Hematopoietic multipotent progenitor cell treated with erythropoietin and hydrocortisone succinate and interleukin-3 and kit ligand, for 15 days (in vitro differentiated cells): ENCODE results near the gene CCP110.
A peak's percentile ranks its signal among the peaks of the same experiment; 100 is the strongest.

Experiments used
- DNase-seq: peaks from one replicate; pipeline ENCODE4 v3.0.0-alpha.2; 2015; ENCODE audit warnings: low spot score

CCP110 gene

DNA sequence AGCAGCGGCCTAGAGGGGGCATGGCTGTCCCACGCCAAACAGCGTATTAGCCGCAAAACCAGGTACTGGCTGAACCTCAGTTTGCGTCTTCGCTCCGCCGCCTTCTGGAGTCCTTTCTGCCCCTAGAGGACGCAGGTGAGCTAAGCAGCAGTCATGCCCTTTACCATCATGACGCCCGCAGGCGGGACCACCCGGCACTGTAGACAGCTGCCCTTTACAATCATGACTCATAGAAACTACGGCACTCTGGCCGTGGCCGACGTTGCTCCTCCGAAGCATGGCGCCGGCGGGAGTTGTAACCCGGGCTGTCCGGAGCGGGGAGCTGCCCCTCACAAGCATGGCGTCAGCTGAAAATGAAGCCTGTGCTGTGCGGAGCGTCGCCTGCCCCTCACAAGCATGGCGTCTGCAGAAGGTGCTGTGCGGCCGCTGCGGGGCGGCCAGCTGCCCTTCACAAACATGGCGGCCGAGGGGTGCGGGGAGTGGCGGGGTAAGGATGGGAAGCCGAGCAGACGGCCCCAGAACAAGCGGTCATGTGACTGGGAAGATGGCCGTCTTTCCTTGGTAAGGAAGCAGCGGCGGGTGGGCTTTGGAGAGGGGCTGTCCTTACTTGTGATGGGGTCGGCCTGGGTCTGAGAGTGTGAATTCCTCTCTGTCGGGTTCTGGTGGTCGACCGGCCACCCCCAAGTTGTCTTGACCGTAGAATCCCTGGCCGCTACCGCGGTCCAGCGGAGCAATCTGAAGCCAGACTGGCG lies 31.6 kb downstream of the CCP110 start, which contains the start of gene VPS35L:
VPS35L (plus strand) TSS at position 518 of the 752 bp plus-strand sequence; CDS start at position 545, 27 bp downstream.
- DNase-seq = peak; percentile 97

DNA sequence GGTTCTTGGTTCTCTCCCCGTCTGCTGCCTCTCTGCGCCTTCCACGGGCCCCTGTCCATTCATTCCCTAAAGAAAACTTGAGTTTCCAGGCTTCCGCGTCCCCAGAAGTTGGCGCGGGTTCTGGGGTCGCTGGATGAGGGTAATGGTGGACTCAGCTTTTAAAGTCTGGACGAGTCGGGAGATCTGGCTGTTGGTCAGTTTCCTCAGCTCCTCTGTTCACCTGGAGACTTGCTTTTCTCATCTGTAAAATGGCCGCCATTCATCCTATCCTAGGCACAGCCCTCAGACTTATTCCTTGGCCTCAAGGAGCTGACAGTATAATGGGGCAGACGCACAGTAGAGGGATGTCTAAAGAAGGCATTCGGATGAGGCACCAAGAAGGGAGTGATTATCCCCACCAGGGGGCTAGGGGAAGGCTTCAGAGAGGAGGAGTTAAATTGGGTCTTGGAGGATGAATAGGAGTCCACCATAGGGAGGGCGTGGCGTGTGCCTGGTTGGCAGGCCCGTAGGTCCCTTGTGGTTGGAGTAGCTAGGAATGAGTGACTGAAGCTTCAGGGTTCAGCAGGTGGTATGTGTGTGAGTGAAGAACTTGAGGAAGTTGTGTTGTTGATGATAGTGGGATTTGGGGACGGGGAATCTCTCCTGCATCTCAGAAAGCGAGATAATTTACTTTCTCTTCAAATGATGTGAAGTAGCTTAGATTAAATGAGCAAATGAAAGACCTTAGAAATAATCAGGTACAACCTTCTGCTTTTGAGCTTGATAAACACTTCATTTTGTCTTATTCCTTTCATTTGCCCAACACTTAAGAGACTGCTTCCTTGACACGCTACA lies 32.4 kb downstream of the CCP110 start:
- peak; percentile 27 for DNase-seq

DNA sequence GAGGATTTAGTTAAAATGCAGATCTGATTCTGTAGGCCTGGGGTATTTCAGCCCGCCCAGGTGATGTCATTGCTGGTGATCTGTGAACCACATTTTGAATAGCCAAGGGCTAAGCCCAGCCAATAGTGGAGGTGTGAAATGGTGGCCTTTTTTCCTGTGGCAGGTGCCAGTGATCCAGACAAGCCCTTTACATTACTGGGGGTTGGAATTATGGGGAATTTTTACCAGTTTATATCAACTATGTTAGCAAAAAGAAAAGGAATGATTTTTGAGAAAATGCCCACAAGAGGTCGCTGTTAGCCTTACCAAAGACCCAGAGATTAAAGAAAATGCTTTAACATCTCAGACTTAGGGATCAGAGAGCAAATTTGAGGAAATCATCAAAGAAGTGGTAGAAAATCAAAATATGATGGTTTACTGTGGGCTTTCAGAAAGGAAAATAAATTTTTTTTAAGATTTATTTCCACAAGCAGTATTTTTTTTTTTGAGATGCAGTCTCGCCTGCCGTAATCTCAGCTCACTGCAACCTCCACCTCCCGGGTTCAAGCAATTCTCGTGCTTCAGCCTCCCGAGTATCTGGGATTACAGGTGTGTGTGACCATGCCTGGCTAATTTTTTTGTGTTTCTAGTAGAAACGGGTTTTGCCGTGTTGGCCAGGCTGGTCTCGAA lies 35.6 kb downstream of the CCP110 start:
- DNase-seq = peak; percentile 77

DNA sequence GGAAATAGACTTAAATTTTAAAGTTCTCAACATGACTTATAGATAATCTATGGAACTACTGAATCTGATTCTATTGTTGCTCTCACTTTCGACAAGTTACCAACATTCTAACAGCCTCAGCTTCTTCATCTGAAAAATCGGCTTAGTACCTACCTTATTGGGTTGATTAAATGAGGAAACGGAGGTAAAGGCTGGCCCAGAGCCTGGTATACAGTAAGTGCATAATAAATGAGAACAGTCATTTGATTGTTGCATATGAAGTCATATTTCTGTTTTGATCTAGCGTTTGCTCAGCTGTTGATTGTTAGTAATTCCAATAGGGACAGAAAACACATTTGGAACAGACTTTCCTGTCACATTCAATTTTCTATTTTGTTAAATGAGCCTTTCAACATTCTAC lies 36.3 kb downstream of the CCP110 start:
- no peak for DNase-seq

DNA sequence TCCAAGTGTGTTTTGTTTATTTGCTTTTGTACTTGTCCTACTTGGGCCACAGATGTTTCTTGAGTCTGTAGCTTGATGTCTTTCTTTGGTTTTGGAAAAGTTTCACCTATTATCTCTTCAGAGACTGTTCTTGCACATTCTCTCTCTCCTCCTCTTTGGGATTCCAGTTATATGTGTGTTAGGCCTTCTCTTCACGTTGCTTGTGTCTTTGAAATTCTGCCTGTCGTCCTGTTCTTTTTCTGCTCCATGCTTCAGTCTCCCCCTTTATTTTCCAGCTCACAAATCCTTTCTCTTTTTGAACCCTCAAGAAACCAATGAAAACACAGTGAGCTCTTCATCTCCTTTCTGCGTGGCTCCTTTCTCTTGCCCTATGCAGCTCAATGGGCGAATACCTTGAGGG lies 39.6 kb downstream of the CCP110 start:
- no peak for DNase-seq

DNA sequence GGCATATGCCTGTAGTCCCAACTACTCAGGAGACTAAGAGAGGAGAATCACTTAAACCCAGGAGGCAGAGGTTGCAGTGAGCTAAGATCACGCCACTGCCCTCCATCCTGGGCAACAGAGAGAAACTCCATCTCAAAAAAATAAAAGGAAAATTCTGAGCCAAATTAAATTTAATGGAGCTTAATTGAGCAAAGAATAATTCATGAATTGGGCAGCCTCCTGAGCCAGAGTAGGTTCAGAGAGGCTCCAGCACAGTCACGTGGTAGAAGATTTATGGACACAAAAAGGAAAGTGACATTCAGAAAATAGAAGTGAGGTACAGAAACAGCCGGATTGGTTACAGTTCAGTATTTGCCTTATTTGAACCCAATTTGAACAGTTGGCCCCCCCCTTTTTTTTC lies 42.6 kb downstream of the CCP110 start:
- no peak for DNase-seq

DNA sequence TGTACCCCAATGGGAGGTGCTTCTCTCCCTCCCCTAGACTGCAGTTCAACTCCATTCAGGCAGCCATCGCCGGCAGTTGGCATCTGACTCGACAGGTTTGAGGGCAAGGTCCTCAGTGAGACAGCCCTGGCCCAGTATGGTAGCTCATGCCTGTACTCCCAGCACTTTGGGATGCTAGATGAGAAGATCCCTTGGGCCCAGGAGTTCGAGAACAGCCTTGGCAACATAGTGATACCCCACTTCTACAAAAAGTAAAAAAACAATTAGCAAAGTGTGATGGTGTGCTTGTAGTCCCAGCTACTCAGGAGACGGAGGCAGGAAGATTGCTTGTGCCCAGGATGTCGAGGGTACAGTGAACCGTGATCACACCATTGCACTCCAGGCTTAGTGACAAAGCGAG lies 43.8 kb downstream of the CCP110 start:
- DNase-seq = no peak

DNA sequence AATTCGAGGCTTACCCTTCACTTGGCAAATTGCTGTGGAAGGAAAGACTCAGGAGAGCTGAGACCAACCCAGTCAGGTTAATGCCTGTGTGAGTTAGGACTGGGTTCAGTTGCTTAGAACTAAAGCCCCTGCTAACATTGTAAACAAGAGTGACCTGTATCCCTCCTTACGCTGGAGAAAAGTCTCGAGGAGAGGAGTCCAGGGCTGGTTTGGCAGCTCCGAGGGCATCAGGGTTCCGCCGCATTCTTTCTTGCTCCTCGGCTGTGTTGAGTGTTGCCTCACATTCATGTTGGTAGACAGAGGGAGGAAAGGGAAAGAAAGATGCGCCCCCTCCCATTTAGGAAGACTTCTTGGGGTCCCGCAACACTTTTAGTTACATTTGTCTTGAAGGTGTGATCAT lies 50.3 kb downstream of the CCP110 start:
- no peak for DNase-seq

DNA sequence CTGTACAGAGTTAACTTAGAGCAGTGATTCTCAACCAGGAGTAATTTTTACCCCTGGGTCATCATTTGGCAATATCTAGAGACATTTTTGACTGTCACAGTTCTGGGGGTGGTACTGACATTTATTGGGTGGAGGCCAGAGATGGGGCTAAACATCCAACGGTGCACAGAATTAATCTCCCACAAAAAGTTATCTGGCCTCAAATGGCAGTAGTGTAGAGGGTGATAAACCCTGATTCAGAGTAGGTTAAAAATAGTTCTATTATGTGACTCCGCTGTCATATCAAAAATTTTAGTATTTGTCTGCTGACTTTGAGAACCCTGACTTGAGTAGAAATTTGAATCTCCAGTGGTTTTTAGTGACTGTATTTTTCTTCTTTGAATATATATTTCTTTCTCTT lies 50.9 kb downstream of the CCP110 start:
- DNase-seq = no peak

DNA sequence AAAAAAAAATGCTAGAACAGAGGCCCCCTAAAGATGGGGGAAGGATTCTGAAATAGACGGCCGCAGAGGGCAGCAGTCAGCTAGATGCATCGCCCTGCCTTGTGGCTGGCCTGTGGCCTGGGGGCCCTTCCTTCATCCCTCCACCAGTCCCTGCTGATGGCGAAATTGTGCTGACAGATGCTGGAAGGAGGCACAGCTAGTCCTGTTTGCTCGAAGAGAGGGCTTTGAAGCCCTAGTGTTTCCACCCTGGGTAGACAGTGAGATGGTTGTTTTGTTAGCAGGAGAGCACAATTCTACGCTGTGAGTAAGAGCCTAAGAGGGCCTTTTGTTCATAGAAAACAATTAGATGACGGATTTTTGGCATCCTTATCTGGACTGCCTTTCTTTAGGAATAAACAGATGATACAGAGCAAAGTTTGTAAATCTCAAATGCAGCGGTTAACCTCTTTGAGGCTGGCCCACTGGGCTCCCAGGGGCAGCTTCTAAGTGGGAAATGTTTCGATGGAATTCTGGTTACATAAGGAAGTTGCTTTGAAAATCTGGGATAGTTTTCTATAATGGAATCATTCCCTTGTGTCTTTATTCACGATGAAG lies 54.7 kb downstream of the CCP110 start:
- no peak for DNase-seq

DNA sequence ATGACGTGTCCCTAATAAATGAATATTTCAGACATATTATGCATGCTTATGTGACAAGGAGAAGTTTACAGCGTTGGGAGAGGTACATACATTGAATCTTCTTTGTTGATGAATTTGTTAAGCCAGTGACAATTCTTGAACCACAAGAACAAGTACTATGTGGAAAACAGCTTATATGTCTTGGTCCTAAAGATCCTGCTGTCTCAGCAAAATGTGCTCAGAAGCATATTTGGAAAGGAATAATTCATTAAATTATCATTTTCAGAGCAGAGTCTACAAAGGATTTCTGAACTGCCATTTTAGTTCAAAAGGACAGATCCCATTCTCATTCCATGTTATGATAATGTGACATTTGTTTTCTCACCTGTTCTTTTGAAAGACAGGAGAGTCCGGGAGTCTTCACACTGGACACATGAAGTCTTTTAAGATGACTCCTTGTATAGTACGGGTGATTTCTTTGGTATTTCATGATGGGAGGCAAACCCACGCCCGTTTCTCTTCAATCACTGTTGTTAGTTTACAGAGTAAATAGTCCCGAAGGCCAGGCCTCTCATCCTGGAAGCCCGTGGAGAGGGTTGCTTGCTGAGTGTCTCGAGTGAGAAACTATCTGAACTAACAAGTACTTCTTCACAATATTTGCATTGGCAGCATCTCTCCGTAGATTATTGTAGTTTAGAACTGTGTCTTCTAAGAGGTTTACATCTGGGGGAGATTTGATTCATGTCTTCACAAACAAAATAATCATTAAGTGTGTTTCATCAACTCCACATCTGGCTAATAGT lies 58.5 kb downstream of the CCP110 start:
- no peak for DNase-seq

DNA sequence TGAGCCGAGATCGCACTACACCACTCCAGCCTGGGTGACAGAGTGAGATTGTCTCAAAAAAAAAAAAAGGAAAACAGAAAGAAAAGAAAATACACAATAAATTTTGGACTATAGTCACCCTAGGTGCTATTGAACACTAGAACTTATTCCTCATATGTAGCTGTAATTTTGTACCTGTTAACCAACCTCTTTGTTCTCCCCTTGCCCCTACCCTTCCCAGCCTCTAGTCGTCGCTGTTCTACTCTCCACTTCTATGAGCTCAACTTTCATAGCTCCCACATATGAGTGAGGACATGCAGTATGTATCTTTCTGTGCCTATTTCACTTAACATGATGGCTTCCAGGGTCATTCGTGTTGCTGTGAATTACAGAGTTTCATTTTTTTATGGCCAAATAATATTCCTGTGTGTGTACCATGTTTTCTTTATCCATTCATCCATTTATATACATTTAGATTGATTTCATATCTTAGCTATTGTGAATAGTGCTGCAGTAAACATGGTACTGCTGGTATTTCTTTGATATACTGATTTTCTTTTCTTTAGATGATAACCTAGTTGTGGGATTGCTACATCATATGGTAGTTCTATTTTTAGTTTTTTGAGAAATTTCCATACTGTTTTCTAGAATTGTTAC lies 60.0 kb downstream of the CCP110 start:
- DNase-seq = peak; percentile 53

DNA sequence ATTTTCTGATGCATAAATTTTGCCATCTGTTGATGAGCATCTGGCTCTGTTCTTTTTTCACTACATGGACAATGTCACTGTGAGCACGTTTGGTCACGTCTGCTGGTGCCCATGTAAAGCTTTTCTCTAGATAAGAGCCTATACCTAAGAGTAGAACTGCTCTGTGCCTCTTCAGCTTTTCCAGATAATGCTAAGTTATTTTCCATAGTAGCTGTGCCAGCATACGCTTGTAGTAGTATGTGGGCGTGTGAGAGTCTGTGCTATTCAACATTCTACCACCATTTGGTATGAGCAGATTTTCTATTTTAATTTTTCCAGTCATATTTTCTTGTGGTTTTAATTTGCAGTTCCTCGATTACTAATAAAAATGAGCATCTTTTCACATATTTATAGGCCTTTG lies 64.9 kb downstream of the CCP110 start:
- DNase-seq = no peak

DNA sequence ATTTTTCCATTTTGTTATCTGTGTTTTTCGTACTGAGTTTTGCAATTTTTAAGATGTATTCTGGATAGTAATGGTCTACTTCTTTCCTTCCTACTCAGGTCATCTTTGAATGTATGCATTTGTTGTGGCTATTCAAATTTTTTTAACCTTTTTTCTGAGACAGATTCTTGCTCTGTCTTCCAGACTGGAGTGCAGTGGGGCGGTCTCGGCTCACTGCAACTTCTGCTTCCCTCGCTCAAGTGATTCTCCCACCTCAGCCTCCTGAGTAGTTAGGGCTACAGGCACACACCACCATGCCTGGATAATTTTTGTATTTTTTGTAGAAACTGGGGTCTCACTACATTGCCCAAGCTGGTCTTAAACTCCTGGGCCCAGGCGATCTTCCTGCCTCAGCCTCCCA lies 65.4 kb downstream of the CCP110 start:
- no peak for DNase-seq

DNA sequence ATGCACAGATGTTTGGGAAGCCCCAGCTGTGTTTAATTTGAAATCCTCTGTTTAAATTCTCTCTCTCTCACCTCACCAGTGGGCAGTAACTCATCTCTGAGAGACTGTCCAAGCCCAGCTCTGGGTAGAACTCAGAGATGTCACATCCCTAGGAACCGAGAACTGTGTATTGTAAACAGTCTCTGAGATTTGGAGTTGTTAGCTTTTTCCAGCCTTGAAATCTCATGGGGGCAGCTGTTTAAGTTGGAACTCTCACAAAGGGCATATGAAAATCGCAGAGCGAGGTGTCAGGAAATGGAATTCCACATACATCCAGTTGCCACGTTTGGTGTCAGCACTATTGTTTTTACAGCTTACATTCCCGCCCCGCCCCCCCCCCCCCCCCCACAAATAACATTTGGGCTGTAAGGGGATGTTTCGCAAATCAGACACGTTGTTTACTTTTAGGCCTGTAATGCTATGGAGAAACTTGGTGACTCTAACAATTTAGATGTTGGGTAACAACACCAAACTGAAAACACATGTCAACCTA lies 66.1 kb downstream of the CCP110 start:
- no peak for DNase-seq

DNA sequence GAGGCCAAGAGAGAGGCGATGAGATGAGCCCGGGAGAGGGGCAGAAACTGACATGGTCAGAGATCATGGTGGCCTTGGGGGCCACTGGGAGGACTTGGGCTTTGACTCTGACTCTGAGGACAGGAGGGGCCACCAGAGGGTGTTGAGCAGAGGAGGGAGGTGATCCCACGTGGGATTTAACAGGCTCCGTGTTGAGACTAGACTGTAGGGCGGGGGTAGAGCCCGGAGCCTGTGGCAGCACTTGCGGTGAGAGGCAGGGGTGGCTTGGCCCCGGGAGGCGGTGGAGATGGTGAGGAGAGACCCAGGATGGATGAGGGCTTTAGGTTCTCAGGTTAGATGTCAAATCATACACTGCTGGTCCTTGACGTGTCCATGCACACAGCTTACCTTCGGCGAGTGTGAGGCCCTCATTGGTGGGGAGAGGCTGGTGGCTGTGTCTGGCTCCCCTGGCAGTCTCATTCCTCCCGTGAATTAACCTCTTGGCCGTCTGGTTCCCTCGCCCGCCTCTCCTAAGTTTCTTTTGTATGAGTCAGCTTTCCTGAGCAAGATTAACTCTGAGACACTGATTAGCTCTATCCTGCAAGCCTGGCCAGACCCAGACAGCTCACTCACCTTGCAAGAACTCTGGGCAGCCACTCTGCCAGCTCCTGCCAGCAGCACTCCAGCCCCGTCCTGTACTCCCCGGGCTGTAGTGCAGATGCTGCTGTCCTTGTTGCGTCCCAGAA lies 71.5 kb downstream of the CCP110 start:
- DNase-seq = no peak

DNA sequence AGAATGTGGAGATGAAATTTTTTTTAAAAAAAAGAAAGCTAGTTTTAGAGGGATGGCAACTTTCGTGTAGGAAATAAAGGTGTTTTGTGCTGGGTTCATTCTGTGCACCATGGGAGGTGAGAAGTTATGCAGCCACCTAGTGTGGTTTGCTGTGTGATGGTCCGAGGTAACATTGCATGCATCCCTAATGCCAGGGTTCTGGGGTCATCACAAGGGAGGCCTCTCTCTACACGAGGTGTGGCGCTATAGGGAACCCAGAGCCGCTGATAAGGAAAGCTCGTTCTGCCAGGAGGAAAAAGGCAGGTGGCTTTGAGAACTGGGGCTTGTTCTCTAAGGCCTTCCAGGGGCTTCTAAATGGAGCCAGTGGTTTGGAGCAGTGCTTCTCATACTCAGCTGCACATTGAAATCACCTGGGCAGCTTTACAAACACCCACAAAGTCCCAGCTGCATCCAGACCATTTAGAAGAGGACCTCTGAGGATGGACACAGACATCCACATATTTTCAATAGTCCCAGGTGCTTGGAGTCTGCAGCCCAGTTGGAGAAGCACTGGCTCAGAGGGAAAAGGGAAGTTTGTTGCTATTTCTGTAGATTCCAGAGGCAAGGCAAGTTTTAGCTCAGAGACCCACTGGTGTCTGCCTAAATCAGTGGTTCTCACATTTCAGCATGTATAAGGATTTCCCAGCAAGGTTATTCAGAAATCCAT lies 75.2 kb downstream of the CCP110 start:
- no peak for DNase-seq

DNA sequence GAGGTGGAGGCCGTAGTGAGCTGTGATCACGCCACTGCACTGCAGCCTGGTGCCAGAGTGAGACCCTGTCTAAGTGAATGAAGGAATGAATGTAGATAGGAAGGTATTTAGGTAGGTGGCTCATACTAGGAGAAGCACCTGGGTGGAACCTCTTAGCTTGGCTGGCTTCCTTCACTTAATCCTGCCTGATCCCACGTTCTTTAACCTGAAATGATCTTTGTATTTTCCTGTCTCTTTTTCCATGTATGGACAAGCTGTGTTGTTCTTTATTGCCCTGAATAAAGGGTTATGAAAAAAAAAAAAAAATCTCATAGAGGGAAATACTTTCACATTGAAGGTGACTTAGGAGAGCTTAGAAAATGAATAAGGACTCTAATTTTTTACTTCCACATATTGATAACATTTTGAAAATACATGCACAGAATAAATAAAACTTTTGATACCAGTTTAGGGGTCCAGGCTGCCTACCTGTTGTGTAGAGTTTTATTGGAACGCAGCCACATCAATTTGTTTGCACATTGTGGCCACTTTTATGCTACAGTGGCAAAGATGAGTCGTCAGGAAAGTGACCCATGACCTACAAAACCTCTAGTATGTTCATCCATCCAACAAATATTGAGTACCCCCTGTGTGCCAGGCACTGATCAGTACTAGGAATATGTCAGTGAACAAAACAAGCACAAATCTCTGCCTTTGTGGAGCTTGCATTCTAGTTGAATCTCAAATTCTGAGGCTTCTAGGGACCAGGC lies 76.4 kb downstream of the CCP110 start:
- no peak for DNase-seq
